Endodermal cell (in vitro differentiated cells): Measurements from ENCODE around the gene TF. TPM values are rescaled to one million over a fixed set of nuclear protein-coding genes. Genes with fewer than 3 reads are reported as not detected.

ENCODE experiments used
- DNase-seq: peaks from one replicate; pipeline ENCODE4 v3.0.0-alpha.2; 2017
- H3K27ac ChIP-seq: 2 replicates; pipeline ENCODE4 v1.5.1; 2013; ENCODE audit warnings: mild to moderate bottlenecking, low read depth, low read length, moderate library complexity
- H3K27me3 ChIP-seq: 2 replicates; pipeline ENCODE4 v1.6.1; 2013; ENCODE audit warnings: mild to moderate bottlenecking, low read length, moderate library complexity; ENCODE audit not compliant: insufficient read depth, control insufficient read depth, poor library complexity, severe bottlenecking
- H3K36me3 ChIP-seq: 2 replicates; pipeline ENCODE4 v1.7.0; 2013; ENCODE audit warnings: mild to moderate bottlenecking, low read length, moderate library complexity; ENCODE audit not compliant: control insufficient read depth, insufficient read depth
- H3K4me1 ChIP-seq: one replicate; pipeline ENCODE4 v1.7.0; 2013; ENCODE audit warnings: low read length; ENCODE audit not compliant: control insufficient read depth, insufficient read depth
- H3K4me3 ChIP-seq: 2 replicates; pipeline ENCODE4 v1.5.1; 2013; ENCODE audit warnings: mild to moderate bottlenecking, low read length, moderate library complexity
- H3K9ac ChIP-seq: 2 replicates; pipeline ENCODE4 v1.6.1; 2013; ENCODE audit warnings: mild to moderate bottlenecking, low read length, moderate library complexity; ENCODE audit not compliant: poor library complexity, severe bottlenecking; ENCODE audit errors: extremely low read depth
- H3K9me3 ChIP-seq: 2 replicates; pipeline ENCODE4 v1.6.1; 2013; ENCODE audit warnings: mild to moderate bottlenecking, low read length, moderate library complexity; ENCODE audit not compliant: control insufficient read depth
- H3K27ac Mint-ChIP-seq: 2 replicates; pipeline ENCODE4 v1.8.0; 2020; ENCODE audit warnings: mixed read lengths
- H3K27me3 Mint-ChIP-seq: 2 replicates; pipeline ENCODE4 v1.8.0; 2021; ENCODE audit warnings: mild to moderate bottlenecking, mixed read lengths; ENCODE audit not compliant: insufficient read depth
- H3K36me3 Mint-ChIP-seq: 2 replicates; pipeline ENCODE4 v1.8.0; 2020; ENCODE audit warnings: low read depth, mixed read lengths
- H3K4me1 Mint-ChIP-seq: 2 replicates; pipeline ENCODE4 v1.8.0; 2020; ENCODE audit warnings: mixed read lengths
- H3K4me3 Mint-ChIP-seq: 2 replicates; pipeline ENCODE4 v1.8.0; 2020; ENCODE audit warnings: mild to moderate bottlenecking, moderate library complexity, mixed read lengths
- H3K9me3 Mint-ChIP-seq: 2 replicates; pipeline ENCODE4 v1.8.0; 2020; ENCODE audit warnings: mild to moderate bottlenecking, mixed read lengths
- CTCF ChIP-seq: fragments of 200-600 bp; sonication (generic); conservative IDR thresholded peaks from 2 replicates; pipeline ENCODE4 v1.5.0; 2021; ENCODE audit warnings: antibody characterized with exemption, mild to moderate bottlenecking
- WGBS, 2 experiments: methylation state at CpG; one replicate each; pipeline versions ENCODE4 v1.1.5 to v1.1.7; 2013; ENCODE audit warnings: missing lambda C conversion rate in 2 of 2, mixed read lengths in 1 of 2; ENCODE audit not compliant: insufficient coverage in 1 of 2, insufficient read length in 1 of 2; 5-methylcytosine and 5-hydroxymethylcytosine counted together
- total RNA-seq, 2 donors: library from RNA; stranded (reverse); fragmentation: NEBNext Ultra II Directional in 1 of 2; extraction: Animal tissue kit (Norgen Biotek cat#: 25700) in 1 of 2; gene quantifications; 2 replicates in 1 of 2; 3 replicates in 1 of 2; pipeline ENCODE4 v1.2.1, GENCODE V29; 2021

Gene TF
- total RNA-seq, 2 donors from 2014 or later = 0.40 to 3.0 TPM

- Histone ChIP-seq H3K36me3 (no peaks in the 10 kb centered on the region), H3K9me3 (no peaks in the 10 kb centered on the region), H3K27me3 (no peaks in the 10 kb centered on the region), H3K9ac (no peak overlapping the region), H3K4me3 (no peak overlapping the region), H3K27ac (no peak overlapping the region), H3K4me1 (no peaks in the 10 kb centered on the region)
- Mint-ChIP-seq H3K4me1 (no peaks in the 10 kb centered on the region), H3K36me3 (no peaks in the 10 kb centered on the region), H3K4me3 (no peak overlapping the region), H3K27me3 (peaks cover 3% of the 10 kb centered on the region), H3K27ac (no peak overlapping the region), H3K9me3 (no peaks in the 10 kb centered on the region)
- TF ChIP-seq CTCF = no peak
- WGBS, 2 experiments = 91 to 97% methylated on average over 5 to 12 of the region's 12 CpGs
- DNase-seq = no peak
Observed at GRCh38 chr3:133838916-133839800, 93.0 kb downstream of the TF start.

DNA sequence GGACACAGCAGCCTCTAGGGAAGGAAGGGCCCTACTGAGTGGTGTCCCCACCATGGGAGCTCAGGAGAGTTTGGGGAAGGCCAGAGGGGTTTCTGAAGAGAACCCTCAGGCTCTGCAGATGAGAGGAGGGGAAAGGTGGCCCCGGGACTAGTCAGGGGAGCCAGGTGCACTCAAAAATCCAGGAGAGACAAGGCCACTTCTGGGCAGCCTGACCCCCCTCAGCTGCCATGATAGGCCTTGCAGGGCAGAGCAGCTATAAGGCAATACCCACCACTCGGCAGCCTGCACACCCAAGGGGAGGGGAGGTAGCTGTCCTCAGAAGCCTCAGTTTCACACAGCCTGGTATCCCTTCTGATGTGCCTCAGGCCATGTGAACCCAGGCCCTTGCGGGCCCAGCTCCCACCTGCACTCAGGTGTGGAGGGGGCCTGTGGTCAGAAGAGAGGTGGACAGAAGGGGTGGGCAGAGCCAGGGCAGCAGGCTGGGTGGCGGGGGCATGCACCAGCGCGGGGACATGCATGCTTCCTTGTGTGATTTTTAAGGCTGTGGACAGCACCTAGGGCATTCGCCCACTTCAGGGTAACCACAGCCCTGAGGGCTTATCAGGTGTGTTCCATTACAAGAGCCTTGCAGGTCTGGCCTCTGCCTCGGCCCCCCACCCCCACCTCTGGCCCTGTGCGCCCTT lies 94.0 kb downstream of the TF start:
- Histone ChIP-seq H3K9me3 (no peaks in the 10 kb centered on the region), H3K4me1 (no peaks in the 10 kb centered on the region), H3K36me3 (no peaks in the 10 kb centered on the region), H3K27ac (no peak overlapping the region), H3K27me3 (no peaks in the 10 kb centered on the region), H3K4me3 (no peak overlapping the region), H3K9ac (no peak overlapping the region)
- Mint-ChIP-seq H3K4me1 (peaks cover 5% of the 10 kb centered on the region), H3K27me3 (peaks cover 9% of the 10 kb centered on the region), H3K36me3 (no peaks in the 10 kb centered on the region), H3K27ac (no peak overlapping the region), H3K4me3 (no peak overlapping the region), H3K9me3 (no peaks in the 10 kb centered on the region)
- no peak for TF ChIP-seq CTCF
- 90 to 100% methylated on average over 4 to 9 of the region's 9 CpGs for WGBS, 2 experiments
- no peak for DNase-seq

GRCh38 chr3:133840767-133841166 lies 94.6 kb downstream of the TF start:
- 94 to 96% methylated on average over 5 to 6 of the region's 6 CpGs for WGBS, 2 experiments
- Mint-ChIP-seq H3K4me3 (no peak overlapping the region), H3K27me3 (peaks cover 9% of the 10 kb centered on the region)

More at GRCh38 chr3:133840767-133841166, 94.6 kb downstream of the TF start:
- DNase-seq = no peak
- Histone ChIP-seq H3K4me3 (no peak overlapping the region), H3K36me3 (no peaks in the 10 kb centered on the region), H3K27me3 (no peaks in the 10 kb centered on the region), H3K9ac (no peak overlapping the region), H3K27ac (no peak overlapping the region), H3K4me1 (no peaks in the 10 kb centered on the region), H3K9me3 (no peaks in the 10 kb centered on the region)
- H3K4me1 Mint-ChIP-seq = peaks cover 6% of the 10 kb centered on the region
- H3K27ac Mint-ChIP-seq = no peak overlapping the region
- no peaks in the 10 kb centered on the region for H3K36me3 Mint-ChIP-seq
- no peaks in the 10 kb centered on the region for H3K9me3 Mint-ChIP-seq
- TF ChIP-seq CTCF = no peak
